Body of pancreas (tissue), 4 donors: ENCODE data around the gene HNRNPD.

Experiments
- CTCF ChIP-seq, 7 experiments: fragments of 450-650 bp in 4 of 7; fragments of 200-600 bp in 3 of 7; sonication (generic) in 3 of 7; IDR thresholded peaks; one replicate each; pipeline ENCODE4 v1.5.1; 2016 to 2019; ENCODE audit warnings: antibody characterized with exemption in 7 of 7
- POLR2A ChIP-seq, 3 donors: fragments of 450-650 bp; IDR thresholded peaks; one replicate each; pipeline ENCODE4 v1.6.1; 2016; ENCODE audit warnings: antibody characterized with exemption in 3 of 3, mild to moderate bottlenecking in 2 of 3

DNA sequence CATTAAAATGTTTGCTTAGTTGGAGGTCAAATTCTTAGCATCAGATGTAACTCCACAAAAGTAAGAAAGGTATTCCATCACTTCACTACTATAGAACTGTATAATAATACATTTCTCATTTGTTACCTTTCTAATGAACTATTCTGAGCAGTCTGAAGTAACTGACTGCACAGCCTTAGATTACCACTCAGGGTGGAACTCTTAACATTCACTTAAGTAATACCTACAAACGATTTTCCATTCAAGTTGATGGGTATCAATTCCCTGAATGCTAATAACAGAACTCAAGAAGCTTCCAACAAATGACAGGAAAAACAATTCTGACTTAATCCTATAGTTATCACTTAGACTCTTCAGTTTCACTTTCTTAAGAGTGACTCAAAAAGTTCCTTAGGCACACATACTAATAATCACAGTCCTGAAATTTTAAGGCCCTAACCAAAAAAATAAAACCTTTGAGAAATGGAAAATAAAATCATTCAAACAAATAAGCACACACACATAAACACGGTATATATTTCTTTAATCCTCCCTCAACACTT lies 20.9 kb downstream of the HNRNPD start:
- TF ChIP-seq CTCF (IDR thresholded peaks at IDR 0.05) (no peak), POLR2A (IDR thresholded peaks at IDR 0.05) (no peak)
